IPS-15b (cell line): ENCODE results near the gene DIDO1.

Experiments
- H3K27me3 ChIP-seq: one replicate; pipeline ENCODE4 v1.6.1; 2013; ENCODE audit warnings: low read length; ENCODE audit not compliant: control insufficient read depth, insufficient read depth
- H3K36me3 ChIP-seq: one replicate; pipeline ENCODE4 v1.6.1; 2013; ENCODE audit warnings: low read length; ENCODE audit not compliant: control insufficient read depth, insufficient read depth
- H3K4me1 ChIP-seq: one replicate; pipeline ENCODE4 v1.6.1; 2013; ENCODE audit warnings: mild to moderate bottlenecking, low read length; ENCODE audit not compliant: control insufficient read depth, insufficient read depth
- H3K4me3 ChIP-seq: one replicate; pipeline ENCODE4 v1.5.1; 2013; ENCODE audit warnings: low read depth, low read length
- H3K9ac ChIP-seq: one replicate; pipeline ENCODE4 v1.6.1; 2013; ENCODE audit warnings: low read depth, mild to moderate bottlenecking, low read length
- H3K9me3 ChIP-seq: one replicate; pipeline ENCODE4 v1.6.1; 2013; ENCODE audit warnings: mild to moderate bottlenecking, low read length; ENCODE audit not compliant: control insufficient read depth, insufficient read depth

The DIDO1 gene

GRCh38 chr20:62910217-62910766 is 16.0 kb downstream of the DIDO1 start:
- H3K4me1 ChIP-seq: peaks cover 7% of the 10 kb centered on the region
- no peaks in the 10 kb centered on the region for H3K9me3 ChIP-seq
- H3K36me3 ChIP-seq: peaks cover 62% of the 10 kb centered on the region
- H3K4me3 ChIP-seq: no peak overlapping the region
- no peak overlapping the region for H3K9ac ChIP-seq
- H3K27me3 ChIP-seq: no peaks in the 10 kb centered on the region

DNA sequence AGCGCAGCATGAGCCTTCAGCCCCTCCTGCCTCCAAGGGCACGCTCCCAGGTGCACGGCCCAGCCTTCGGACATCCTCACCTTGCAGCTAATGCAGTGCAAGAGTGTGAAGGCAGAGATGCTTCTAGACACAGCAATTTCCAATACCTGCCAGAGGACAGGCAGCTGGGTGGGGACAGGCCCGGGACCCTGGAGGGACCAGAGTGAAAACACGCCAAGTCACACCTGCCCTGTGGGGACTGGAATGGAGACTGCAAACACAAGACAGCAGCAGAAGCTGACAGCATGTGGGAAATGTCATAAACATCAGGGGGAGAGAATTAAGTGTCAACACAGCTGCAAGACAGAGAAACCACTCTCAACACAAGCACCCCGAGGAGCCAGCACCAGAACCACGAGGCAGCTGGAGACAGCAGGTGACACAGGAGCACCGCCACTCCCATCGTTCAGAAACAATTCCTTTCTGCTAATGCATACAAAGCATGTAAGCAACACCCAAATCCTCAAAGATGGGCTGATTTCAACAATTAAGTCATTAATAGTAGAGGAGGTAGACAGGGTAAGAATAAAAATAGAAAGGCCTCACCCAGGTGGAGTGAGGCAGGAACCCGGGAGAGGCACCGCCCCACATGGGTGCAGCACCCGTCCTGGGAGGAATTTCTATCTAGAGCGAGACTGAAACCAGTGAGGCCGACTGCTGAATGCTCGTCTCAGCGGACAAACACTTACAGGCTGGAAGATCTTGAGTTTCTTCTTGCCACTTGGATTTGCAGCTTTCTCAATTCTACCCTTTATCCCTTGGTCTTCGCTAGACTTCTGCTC is 17.1 kb downstream of the DIDO1 start:
- Histone ChIP-seq H3K36me3 (peaks cover 73% of the 10 kb centered on the region), H3K9ac (no peak overlapping the region), H3K9me3 (no peaks in the 10 kb centered on the region)

GRCh38 chr20:62907384-62908317 is 18.7 kb downstream of the DIDO1 start:
- Histone ChIP-seq H3K9me3 (no peaks in the 10 kb centered on the region), H3K4me1 (no peaks in the 10 kb centered on the region), H3K27me3 (no peaks in the 10 kb centered on the region), H3K9ac (no peak overlapping the region), H3K4me3 (no peak overlapping the region), H3K36me3 (peaks cover 85% of the 10 kb centered on the region)

More for the DNA sequence above, 17.1 kb downstream of the DIDO1 start:
- Histone ChIP-seq H3K4me3 (no peak overlapping the region), H3K4me1 (no peaks in the 10 kb centered on the region), H3K27me3 (no peaks in the 10 kb centered on the region)

DNA sequence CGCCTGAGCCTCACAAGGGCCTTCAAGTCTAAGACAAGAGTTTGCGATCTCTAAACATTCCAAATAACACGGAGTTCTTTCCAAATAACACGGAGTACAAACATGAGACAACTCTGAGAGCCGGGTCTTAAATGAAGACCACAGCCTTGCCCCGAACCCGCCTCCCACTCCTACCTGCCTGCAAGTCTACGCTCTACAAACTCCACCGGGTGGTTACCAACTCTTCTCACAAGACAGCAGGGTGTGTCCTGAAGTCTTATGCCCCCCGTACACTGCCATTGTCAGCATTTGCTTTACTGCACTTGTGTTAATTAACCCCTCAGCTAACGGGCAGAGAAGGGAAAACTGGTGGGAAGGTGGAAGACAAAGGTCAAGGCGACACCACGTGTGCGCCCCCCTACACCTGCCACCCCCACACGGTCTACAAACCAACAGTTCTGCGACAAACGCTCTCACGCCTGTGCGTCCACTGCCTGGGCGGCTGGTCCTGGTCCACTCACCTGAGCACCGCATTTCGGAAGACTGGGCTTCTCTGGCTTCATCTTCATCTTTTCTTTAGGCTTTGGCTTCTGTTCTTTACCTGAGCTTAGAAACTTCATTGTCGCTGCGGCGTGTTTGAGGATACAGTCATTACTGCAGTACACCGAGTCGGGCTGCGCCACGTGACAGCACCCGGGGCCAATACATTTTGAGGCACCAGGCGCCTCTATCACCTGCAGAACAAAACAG is 19.5 kb downstream of the DIDO1 start:
- Histone ChIP-seq H3K4me1 (no peaks in the 10 kb centered on the region), H3K27me3 (no peaks in the 10 kb centered on the region), H3K4me3 (no peak overlapping the region), H3K9ac (no peak overlapping the region), H3K9me3 (no peaks in the 10 kb centered on the region), H3K36me3 (peaks cover 80% of the 10 kb centered on the region)

- H3K4me3 ChIP-seq: no peak overlapping the region
- no peak overlapping the region for H3K9ac ChIP-seq
- H3K9me3 ChIP-seq: no peaks in the 10 kb centered on the region
- no peaks in the 10 kb centered on the region for H3K4me1 ChIP-seq
- H3K36me3 ChIP-seq: peaks cover 76% of the 10 kb centered on the region
- no peaks in the 10 kb centered on the region for H3K27me3 ChIP-seq
Observed at GRCh38 chr20:62906209-62906608, 20.1 kb downstream of the DIDO1 start.

GRCh38 chr20:62905536-62906117 is 20.7 kb downstream of the DIDO1 start:
- Histone ChIP-seq H3K9me3 (no peaks in the 10 kb centered on the region), H3K4me1 (no peaks in the 10 kb centered on the region), H3K27me3 (no peaks in the 10 kb centered on the region), H3K36me3 (peaks cover 70% of the 10 kb centered on the region), H3K4me3 (no peak overlapping the region), H3K9ac (no peak overlapping the region)

GRCh38 chr20:62902926-62903615 is 23.2 kb downstream of the DIDO1 start:
- H3K9me3 ChIP-seq: no peaks in the 10 kb centered on the region
- H3K9ac ChIP-seq: no peak overlapping the region
- peaks cover 9% of the 10 kb centered on the region for H3K4me1 ChIP-seq
- no peak overlapping the region for H3K4me3 ChIP-seq
- H3K27me3 ChIP-seq: no peaks in the 10 kb centered on the region
- H3K36me3 ChIP-seq: peaks cover 45% of the 10 kb centered on the region

GRCh38 chr20:62901891-62902290 is 24.4 kb downstream of the DIDO1 start:
- Histone ChIP-seq H3K4me3 (no peak overlapping the region), H3K36me3 (peaks cover 39% of the 10 kb centered on the region), H3K4me1 (peaks cover 9% of the 10 kb centered on the region), H3K27me3 (no peaks in the 10 kb centered on the region), H3K9me3 (no peaks in the 10 kb centered on the region), H3K9ac (no peak overlapping the region)

- no peaks in the 10 kb centered on the region for H3K9me3 ChIP-seq
- no peak overlapping the region for H3K4me3 ChIP-seq
- no peaks in the 10 kb centered on the region for H3K27me3 ChIP-seq
- H3K4me1 ChIP-seq: peaks cover 9% of the 10 kb centered on the region
- no peak overlapping the region for H3K9ac ChIP-seq
- H3K36me3 ChIP-seq: peaks cover 30% of the 10 kb centered on the region
Observed at GRCh38 chr20:62900692-62901584, 25.4 kb downstream of the DIDO1 start.

DNA sequence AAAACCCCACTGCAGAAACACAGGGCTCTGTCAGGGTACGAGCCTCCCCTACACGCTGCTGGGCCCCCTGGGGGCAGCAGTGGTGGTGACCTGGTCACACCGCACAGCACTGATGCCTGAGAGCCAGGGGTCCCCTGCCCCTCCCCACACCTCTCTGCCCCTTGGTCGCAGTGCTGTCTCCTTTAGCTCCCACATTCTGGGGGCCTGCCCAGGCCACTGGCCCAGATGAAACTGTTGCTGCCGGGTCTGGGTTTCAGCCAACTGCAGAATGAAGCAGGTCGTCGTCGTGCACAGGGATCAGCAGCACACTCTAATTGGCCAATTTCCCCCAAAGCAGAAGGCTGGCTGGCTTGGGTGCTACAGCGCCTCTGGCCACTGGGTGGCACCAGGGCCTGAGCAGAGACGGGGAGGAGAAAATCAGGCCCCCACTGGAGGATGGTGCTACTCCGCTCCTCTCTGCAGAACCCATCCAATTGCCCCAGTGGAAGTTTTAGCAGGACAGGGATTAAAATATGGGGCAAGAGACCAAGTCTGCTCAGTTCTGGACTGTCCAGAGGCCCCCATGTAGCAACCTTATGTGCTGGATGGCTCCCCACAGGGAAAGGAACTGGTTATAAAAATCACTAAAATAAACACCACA is 26.1 kb downstream of the DIDO1 start:
- Histone ChIP-seq H3K36me3 (peaks cover 22% of the 10 kb centered on the region), H3K9ac (peak overlapping the region; percentile 19)

More for the DNA sequence above, 26.1 kb downstream of the DIDO1 start:
- H3K4me3 ChIP-seq: no peak overlapping the region
- H3K9me3 ChIP-seq: no peaks in the 10 kb centered on the region
- H3K27me3 ChIP-seq: no peaks in the 10 kb centered on the region
- peaks cover 9% of the 10 kb centered on the region for H3K4me1 ChIP-seq
